ES-I3 (cell line): ENCODE results near the gene SRPK3.

ENCODE experiments used
- H3K36me3 ChIP-seq: 2 replicates; pipeline ENCODE4 v1.6.1; 2013; ENCODE audit warnings: mild to moderate bottlenecking, low read length, control low read depth, moderate library complexity; ENCODE audit not compliant: insufficient read depth
- H3K4me1 ChIP-seq: 2 replicates; pipeline ENCODE4 v1.6.1; 2013; ENCODE audit warnings: mild to moderate bottlenecking, control low read depth, low read length; ENCODE audit not compliant: insufficient read depth
- H3K9ac ChIP-seq: 2 replicates; pipeline ENCODE4 v1.6.1; 2013; ENCODE audit warnings: low read depth, mild to moderate bottlenecking, low read length, moderate library complexity
- H3K9me3 ChIP-seq: 2 replicates; pipeline ENCODE4 v1.6.1; 2013; ENCODE audit warnings: mild to moderate bottlenecking, low read length, moderate library complexity; ENCODE audit not compliant: control insufficient read depth, insufficient read depth

Gene SRPK3

GRCh38 chrX:153770601-153771414 lies 10.0 kb upstream of the SRPK3 start:
- Histone ChIP-seq H3K9me3 (no peaks in the 10 kb centered on the region), H3K36me3 (no peaks in the 10 kb centered on the region), H3K9ac (no peak overlapping the region), H3K4me1 (peaks cover 5% of the 10 kb centered on the region; the same call in 1 of the 2 replicates)

- Histone ChIP-seq H3K9me3 (no peaks in the 10 kb centered on the region), H3K36me3 (no peaks in the 10 kb centered on the region), H3K4me1 (no peaks in the 10 kb centered on the region), H3K9ac (no peak overlapping the region)
Observed at GRCh38 chrX:153771415-153772315, 9.2 kb upstream of the SRPK3 start.

DNA sequence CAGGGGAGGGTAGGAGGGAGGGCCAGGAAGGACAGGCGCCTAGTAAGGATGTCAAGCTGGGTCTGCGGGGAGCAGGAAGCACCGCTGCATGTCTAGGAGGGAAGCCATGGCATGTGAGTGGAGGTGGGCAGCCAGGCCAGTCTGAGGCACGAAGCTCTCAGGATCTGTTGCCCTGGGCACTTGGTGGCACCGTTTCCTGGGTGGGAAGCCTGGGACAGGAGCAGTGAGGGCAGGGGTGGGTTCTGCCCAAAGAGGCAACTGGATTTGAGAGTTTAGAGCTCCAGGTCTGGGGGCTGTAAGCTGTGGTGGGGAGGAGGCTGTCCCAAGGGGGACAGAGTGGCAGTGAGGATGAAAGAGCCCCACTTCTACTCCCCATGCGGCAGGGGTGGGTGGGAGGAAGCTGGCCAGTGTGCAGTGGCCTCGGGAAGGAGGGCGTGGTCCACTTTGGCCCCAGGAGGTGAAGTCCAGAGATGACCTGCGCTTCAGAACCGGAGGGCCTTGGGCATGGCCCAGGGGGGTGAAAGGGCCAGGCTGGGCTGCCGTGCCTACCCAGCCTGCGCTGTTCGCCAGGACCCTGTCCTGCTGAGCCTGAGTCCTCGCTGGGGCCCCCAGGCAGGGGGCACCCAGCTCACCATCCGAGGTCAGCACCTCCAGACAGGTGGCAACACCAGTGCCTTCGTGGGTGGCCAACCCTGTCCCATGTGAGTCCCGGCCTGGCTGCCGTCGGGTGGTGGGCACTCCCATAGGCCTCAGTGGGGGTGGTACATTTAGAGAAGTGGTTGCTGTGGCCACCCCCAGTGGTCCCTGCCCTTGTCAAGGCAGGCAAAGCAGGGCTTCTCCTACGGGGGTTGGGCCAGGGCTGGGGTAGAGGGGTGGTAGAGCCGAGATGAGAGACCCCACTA lies 8.3 kb upstream of the SRPK3 start:
- no peak overlapping the region for H3K9ac ChIP-seq
- no peaks in the 10 kb centered on the region for H3K36me3 ChIP-seq
- no peaks in the 10 kb centered on the region for H3K4me1 ChIP-seq
- no peaks in the 10 kb centered on the region for H3K9me3 ChIP-seq

GRCh38 chrX:153773218-153773611 lies 7.6 kb upstream of the SRPK3 start:
- Histone ChIP-seq H3K9me3 (no peaks in the 10 kb centered on the region), H3K36me3 (no peaks in the 10 kb centered on the region)

GRCh38 chrX:153773741-153774575 lies 6.9 kb upstream of the SRPK3 start:
- no peak overlapping the region for H3K9ac ChIP-seq
- no peaks in the 10 kb centered on the region for H3K4me1 ChIP-seq
- no peaks in the 10 kb centered on the region for H3K36me3 ChIP-seq
- no peaks in the 10 kb centered on the region for H3K9me3 ChIP-seq

More at GRCh38 chrX:153773218-153773611, 7.6 kb upstream of the SRPK3 start:
- Histone ChIP-seq H3K4me1 (no peaks in the 10 kb centered on the region), H3K9ac (no peak overlapping the region)

GRCh38 chrX:153774576-153775292 lies 6.1 kb upstream of the SRPK3 start:
- H3K4me1 ChIP-seq = no peaks in the 10 kb centered on the region
- H3K9ac ChIP-seq = no peak overlapping the region
- H3K9me3 ChIP-seq = no peaks in the 10 kb centered on the region
- no peaks in the 10 kb centered on the region for H3K36me3 ChIP-seq

DNA sequence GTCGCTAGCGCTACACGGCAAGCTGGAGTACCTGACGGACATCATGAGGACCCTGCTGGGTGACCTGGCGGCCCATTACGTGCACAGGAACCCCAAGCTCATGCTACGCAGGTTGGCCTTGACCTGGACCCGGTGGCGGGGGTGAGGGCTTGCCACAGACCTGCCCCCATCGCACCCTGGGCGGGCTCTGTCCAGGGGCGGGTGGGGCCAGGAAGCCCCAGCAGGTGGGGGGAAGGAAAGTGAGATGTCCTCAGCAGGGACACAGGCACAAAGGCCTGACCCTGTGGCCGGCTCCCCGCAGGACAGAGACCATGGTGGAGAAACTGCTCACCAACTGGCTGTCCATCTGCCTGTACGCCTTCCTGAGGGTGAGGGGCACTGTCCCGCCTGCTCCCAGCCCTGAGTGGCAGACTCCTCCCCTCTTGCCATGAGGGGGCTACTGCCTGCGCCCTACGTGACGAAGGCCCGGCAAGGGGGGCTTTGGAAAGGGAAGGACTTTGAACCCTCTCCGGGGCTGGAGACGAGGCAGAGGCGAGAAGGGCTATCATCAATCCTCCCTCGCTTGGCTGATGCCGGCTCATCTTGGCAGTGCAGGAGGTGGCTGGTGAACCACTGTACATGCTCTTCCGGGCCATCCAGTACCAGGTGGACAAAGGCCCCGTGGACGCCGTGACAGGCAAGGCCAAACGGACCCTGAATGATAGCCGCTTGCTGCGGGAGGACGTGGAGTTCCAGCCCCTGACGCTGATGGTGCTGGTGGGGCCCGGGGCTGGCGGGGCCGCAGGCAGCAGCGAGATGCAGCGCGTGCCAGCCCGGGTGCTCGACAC lies 5.3 kb upstream of the SRPK3 start:
- Histone ChIP-seq H3K9me3 (no peaks in the 10 kb centered on the region), H3K4me1 (no peaks in the 10 kb centered on the region), H3K36me3 (no peaks in the 10 kb centered on the region), H3K9ac (no peak overlapping the region)

- no peaks in the 10 kb centered on the region for H3K4me1 ChIP-seq
- H3K9ac ChIP-seq = no peak overlapping the region
- no peaks in the 10 kb centered on the region for H3K36me3 ChIP-seq
- H3K9me3 ChIP-seq = no peaks in the 10 kb centered on the region
Observed at GRCh38 chrX:153776120-153776599, 4.7 kb upstream of the SRPK3 start.

GRCh38 chrX:153776611-153777045 lies 4.2 kb upstream of the SRPK3 start:
- H3K4me1 ChIP-seq = no peaks in the 10 kb centered on the region
- no peaks in the 10 kb centered on the region for H3K36me3 ChIP-seq
- H3K9ac ChIP-seq = no peak overlapping the region
- H3K9me3 ChIP-seq = no peaks in the 10 kb centered on the region

- H3K4me1 ChIP-seq = no peaks in the 10 kb centered on the region
- no peak overlapping the region for H3K9ac ChIP-seq
- no peaks in the 10 kb centered on the region for H3K9me3 ChIP-seq
- no peaks in the 10 kb centered on the region for H3K36me3 ChIP-seq
Observed at GRCh38 chrX:153777261-153778090, 3.4 kb upstream of the SRPK3 start.

DNA sequence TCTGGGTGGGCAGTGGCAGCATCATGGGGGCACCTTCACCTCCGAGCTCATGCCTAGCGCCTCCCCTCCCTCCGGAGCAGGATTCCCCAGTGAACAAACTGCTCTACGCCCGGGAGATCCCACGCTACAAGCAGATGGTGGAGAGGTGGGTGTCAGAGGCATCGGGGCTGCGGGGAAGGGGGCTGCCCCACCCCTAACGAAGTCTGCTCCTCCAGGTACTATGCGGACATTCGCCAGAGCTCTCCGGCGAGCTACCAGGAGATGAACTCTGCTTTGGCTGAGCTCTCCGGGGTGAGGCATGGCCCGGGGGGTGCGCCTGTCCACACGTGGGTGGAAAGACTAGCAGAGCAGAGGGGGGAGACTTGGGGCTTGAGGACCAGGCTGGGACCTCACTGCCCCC lies 2.7 kb upstream of the SRPK3 start:
- Histone ChIP-seq H3K9me3 (no peaks in the 10 kb centered on the region), H3K36me3 (no peaks in the 10 kb centered on the region), H3K9ac (no peak overlapping the region), H3K4me1 (no peaks in the 10 kb centered on the region)
